Spleen (tissue), 7 donors: Measurements from ENCODE around the gene CAMK1D.

Experiments
- POLR2A ChIP-seq, 3 donors: fragments of 450-650 bp; IDR thresholded peaks; one replicate each; pipeline ENCODE4 v1.5.1; 2017; ENCODE audit warnings: antibody characterized with exemption in 3 of 3, mild to moderate bottlenecking in 1 of 3
- TF ChIP-seq, protein P1 (sequence below), 11 experiments: fragments of 200-600 bp in 7 of 11; fragments of 450-650 bp in 4 of 11; sonication (generic) in 4 of 11; IDR thresholded peaks in 8 of 11; conservative IDR thresholded peaks in 3 of 11; 1 replicate in 7 of 11; 2 replicates in 4 of 11; pipeline versions ENCODE4 v1.4.0 to v1.8.0; 2016 to 2021; ENCODE audit warnings: antibody characterized with exemption in 11 of 11, inconsistent platforms in 4 of 11, mild to moderate bottlenecking in 1 of 11
- donor health status: DM: no; HTN: no; CAD: no; lungs with moderate emphysema.
- donor health status: DM: no; HTN: no; CAD: no.
- donor health status: DM: no; HTN: no; CAD: no.

DNA sequence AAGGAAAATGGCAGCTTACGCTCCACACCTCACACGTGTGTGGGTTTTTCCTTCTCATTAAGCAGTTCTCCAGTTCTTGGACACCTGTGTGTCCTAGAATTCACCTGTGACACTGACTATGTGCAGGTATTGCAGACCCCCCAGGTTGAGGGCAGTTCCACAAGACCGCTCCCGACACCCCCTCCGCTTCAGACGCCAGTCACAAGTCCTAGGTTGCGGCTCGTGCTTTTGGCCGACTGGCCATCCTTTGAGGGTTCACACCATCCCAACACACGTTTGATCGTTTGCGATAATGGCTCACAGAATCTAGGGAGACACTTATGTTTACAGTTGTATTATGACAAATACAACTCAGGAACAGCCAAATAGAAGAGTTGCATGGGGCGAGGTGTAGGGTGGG is 44.5 kb downstream of the CAMK1D start:
- TF ChIP-seq, protein P1, sequence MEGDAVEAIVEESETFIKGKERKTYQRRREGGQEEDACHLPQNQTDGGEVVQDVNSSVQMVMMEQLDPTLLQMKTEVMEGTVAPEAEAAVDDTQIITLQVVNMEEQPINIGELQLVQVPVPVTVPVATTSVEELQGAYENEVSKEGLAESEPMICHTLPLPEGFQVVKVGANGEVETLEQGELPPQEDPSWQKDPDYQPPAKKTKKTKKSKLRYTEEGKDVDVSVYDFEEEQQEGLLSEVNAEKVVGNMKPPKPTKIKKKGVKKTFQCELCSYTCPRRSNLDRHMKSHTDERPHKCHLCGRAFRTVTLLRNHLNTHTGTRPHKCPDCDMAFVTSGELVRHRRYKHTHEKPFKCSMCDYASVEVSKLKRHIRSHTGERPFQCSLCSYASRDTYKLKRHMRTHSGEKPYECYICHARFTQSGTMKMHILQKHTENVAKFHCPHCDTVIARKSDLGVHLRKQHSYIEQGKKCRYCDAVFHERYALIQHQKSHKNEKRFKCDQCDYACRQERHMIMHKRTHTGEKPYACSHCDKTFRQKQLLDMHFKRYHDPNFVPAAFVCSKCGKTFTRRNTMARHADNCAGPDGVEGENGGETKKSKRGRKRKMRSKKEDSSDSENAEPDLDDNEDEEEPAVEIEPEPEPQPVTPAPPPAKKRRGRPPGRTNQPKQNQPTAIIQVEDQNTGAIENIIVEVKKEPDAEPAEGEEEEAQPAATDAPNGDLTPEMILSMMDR (IDR thresholded peaks at IDR 0.05 in 8 of 11, conservative IDR thresholded peaks at IDR 0.05 in 3 of 11) = no peak
- no peak for TF ChIP-seq POLR2A (IDR thresholded peaks at IDR 0.05)
